ENCODE measurements around the gene ZNF112.
"Not testable (repeated sequence)": the region's sequence is repeated elsewhere in the genome, so short reads cannot be mapped to it uniquely, and the experiment has no call there.

Gene ZNF112

GRCh38 chr19:44356383-44357111, at the start of gene ZNF112:
TSS of gene ZNF112 (minus strand) at chr19:44356680. CDS start at chr19:44340539, 16,141 bp downstream.
- DNase-seq (ENCODE audit: low read depth in 1 of 2, low spot score in 1 of 2): no peak

DNA sequence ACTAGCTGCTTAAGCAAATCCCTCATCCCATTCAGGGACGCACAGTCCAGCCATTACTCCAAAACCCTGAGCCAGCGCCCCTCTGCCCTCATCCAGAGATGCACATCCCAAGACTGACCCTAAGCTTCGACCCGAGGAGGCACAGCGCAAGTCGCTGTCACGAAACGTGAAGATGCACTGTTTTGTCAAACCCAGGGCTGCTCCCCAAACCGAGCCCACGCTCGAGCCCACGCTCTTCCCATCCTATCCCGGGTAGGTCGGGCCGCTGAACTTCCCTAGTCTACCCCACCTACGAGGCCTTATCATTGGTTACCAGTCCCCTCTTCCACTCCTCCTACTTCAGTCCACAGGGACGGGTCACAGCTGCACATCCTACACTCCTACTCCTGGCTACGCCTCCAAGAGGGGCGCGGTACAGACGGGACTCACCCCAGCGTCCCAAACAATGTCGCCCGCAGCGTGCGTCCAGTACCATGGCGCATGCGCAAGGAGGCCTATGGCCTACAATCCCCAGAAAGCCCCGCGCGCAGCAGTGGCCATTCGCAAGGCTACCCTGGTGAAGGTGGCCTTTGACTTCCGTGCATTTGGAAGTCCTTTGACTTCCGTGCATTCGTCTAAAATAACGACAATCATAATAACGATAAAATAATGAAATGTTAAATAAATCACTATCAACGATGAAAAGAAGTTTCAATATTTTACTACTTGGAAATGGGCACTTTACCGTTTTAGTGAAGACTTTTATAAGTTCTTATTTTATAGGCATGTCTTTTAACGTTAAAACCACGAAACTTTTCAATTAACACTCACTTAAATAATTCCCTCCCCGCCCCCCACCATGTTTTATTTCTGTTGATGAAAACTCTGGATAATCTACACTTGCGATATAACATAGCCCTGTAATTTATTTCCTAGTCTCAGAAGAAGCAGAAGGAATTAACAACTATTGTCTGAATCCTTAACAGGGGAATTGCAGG, 44.9 kb upstream of the ZNF112 start, which contains the start of gene ZNF285:
Gene ZNF285, minus strand, starts transcription at position 470 of the 977 bp plus-strand sequence. CDS start 4,395 bp downstream, outside the sequence.
- peak; percentile 9 to 37 for DNase-seq (ENCODE audit: low read depth in 1 of 2, low spot score in 1 of 2)

GRCh38 chr19:44389268-44389667, 32.8 kb upstream of the ZNF112 start:
- not testable (repeated sequence) for DNase-seq (ENCODE audit: low read depth in 1 of 2, low spot score in 1 of 2)

GRCh38 chr19:44374789-44375188, 18.3 kb upstream of the ZNF112 start:
- no peak for DNase-seq (ENCODE audit: low read depth in 1 of 2, low spot score in 1 of 2)

GRCh38 chr19:44371815-44372480, 15.5 kb upstream of the ZNF112 start:
- DNase-seq (ENCODE audit: low read depth in 1 of 2, low spot score in 1 of 2): no peak

GRCh38 chr19:44367024-44367423, 10.5 kb upstream of the ZNF112 start:
- no peak for DNase-seq (ENCODE audit: low read depth in 1 of 2, low spot score in 1 of 2)

DNA sequence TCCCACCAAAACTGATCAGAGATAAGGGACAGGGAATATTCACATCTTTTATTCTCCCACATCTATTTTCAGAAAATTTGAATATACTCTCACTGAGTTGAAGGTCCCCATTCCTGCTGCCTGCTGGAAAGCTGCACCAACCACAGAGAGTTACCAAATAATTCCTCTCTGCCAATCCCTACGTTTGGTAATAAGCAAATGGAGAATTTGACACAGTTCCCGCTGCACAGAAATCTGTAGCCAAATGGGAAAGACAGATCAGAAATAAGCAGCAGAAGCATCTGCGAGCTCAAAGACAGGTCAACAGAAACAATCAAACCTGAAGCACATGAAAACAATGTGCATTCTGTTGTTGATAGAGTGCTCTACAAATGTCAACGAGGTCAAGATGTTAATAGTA, 9.9 kb downstream of the ZNF112 start:
- DNase-seq (ENCODE audit: low read depth in 1 of 2, low spot score in 1 of 2): no peak

DNA sequence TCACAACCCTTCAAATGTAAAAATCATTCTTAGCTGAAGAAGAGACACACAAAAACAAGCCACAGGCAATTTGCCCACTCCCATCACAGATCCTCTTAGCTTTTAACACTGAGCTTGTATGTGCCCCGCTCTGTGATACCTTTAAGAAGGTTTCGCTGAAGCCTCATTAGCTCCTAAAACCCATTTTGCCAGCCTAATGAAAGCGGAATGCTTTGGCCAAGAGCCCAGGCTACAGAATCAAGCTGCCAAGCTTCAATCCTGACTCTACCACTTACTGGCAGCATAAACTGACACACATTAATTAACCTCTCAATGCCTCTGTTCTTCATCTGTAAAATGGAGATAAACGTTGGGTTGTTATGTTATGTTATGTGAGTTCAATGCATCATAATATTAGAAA, 10.5 kb downstream of the ZNF112 start:
- DNase-seq (ENCODE audit: low read depth in 1 of 2, low spot score in 1 of 2): no peak

- DNase-seq (ENCODE audit: low read depth in 1 of 2, low spot score in 1 of 2): no peak
Measured at GRCh38 chr19:44344255-44344654, 12.2 kb downstream of the ZNF112 start.

- no peak for DNase-seq (ENCODE audit: low read depth in 1 of 2, low spot score in 1 of 2)
Measured at GRCh38 chr19:44341794-44342193, 14.7 kb downstream of the ZNF112 start.

DNA sequence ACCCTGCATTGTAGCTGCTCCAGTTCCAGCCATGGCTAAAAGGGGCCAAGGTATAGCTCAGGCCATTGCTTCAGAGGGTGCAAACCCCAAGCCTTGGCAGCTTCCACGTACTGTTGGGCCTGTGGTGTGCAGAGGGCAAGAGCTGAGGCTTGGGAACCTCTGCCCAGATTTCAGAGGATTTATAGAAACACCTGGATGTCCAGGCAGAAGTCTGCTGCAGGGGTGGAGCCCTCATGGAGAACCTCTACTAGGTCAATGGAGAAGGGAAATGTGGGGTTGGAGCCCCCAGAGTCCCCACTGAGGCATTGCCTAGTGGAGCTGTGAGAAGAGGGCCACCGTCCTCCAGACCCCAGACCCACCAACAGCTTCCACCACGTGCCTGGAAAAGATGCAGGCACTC, 21.8 kb downstream of the ZNF112 start:
- DNase-seq (ENCODE audit: low read depth in 1 of 2, low spot score in 1 of 2): not testable (repeated sequence)

GRCh38 chr19:44332145-44332544, 24.3 kb downstream of the ZNF112 start:
- DNase-seq (ENCODE audit: low read depth in 1 of 2, low spot score in 1 of 2): no peak

DNA sequence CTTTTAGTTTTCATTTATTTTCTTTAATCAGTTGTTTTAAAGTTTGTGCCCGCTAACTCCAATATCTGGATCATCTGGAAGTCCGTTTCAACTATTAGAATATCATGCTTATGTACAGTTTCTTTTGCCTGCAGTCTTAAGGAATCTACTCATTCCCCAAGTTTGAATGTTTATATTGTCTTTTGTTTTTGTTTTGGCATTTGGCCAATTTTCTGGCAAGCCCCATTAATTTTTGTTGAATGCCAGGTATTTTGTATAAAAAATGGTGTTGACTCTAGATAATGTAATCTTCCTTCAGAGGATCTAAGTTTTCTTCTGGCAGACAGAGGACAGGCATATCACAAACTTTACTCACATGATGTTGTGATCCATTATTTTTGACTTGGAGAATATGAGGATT, 40.6 kb downstream of the ZNF112 start:
- no peak for DNase-seq (ENCODE audit: low read depth in 1 of 2, low spot score in 1 of 2)

GRCh38 chr19:44313231-44313630, 43.2 kb downstream of the ZNF112 start:
- DNase-seq (ENCODE audit: low read depth in 1 of 2, low spot score in 1 of 2): no peak

GRCh38 chr19:44308011-44308410, 48.5 kb downstream of the ZNF112 start:
- no peak for DNase-seq (ENCODE audit: low read depth in 1 of 2, low spot score in 1 of 2)

DNA sequence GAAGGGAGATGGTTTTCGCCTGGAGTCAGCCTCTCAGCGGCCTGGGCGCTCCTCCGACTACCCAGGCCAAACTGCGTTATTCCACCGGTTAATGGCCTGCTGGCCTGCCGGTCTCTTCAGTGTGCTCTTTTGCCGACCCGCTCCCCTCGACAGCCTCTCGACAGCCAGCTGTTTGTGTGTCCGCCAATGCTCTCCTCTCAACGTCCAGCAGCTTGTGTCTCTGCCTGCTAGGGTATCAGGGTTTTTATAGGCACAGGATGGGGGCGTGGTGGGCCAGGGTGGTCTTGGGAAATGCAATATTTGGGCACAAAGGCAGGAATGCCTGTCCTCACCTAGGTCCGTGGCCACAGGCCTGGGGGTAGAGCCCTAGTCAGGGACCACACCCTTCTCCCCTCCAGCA, 50.2 kb downstream of the ZNF112 start:
- DNase-seq (ENCODE audit: low read depth in 1 of 2, low spot score in 1 of 2): no peak

- DNase-seq (ENCODE audit: low read depth in 1 of 2, low spot score in 1 of 2): no peak
Measured at GRCh38 chr19:44305457-44305856, 51.0 kb downstream of the ZNF112 start.

- peak; percentile 41 to 58 for DNase-seq (ENCODE audit: low read depth in 1 of 2, low spot score in 1 of 2)
Measured at GRCh38 chr19:44304659-44305193, 51.8 kb downstream of the ZNF112 start, which contains the start of gene ZNF235. TSS of gene ZNF235 (minus strand) at chr19:44305025. CDS start at chr19:44303404, 1,621 bp downstream.

- DNase-seq (ENCODE audit: low read depth in 1 of 2, low spot score in 1 of 2): no peak
Measured at GRCh38 chr19:44303976-44304568, 52.4 kb downstream of the ZNF112 start.

GRCh38 chr19:44303320-44303719, 53.2 kb downstream of the ZNF112 start:
- no peak for DNase-seq (ENCODE audit: low read depth in 1 of 2, low spot score in 1 of 2)

DNA sequence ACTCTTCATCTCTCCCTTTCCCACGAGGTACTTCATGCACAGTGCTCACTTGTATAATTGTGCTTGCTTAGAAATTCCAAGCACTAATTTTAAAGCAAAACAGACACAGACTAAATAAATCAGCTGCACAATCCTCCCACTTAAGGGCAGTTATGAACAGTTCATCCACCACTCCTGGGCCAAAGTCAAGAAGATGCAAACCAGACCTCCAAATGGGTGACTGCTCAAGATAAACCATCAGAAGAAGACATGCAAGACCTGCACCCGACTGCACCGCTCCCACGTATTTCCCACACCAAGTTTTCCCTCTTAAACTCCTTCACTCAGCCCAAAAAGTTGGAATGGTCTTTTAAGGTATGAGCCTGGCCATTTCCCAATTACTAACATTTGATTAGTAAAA, 71.5 kb downstream of the ZNF112 start:
- DNase-seq (ENCODE audit: low read depth in 1 of 2, low spot score in 1 of 2): no peak
